Right ventricle myocardium superior (tissue), 1 donor: ENCODE data around the gene TNFAIP8L2. TPM values are rescaled to one million over a fixed set of nuclear protein-coding genes. Genes with fewer than 3 reads are reported as not detected.
A peak's percentile ranks its signal among the peaks of the same experiment; 100 is the strongest.

Experiments
- ATAC-seq: fragments of 200-7000 bp; cut with Tn5 transposase; one replicate; pipeline ENCODE4 v1.9.1; 2020; ENCODE audit warnings: mild to moderate bottlenecking; ENCODE audit not compliant: poor library complexity
- DNase-seq: peaks from one replicate; pipeline ENCODE4 v3.0.0-alpha.2; 2020
- intact Hi-C: fragments of 100-400 bp; cut with DNase I; formaldehyde crosslinking; loops from one replicate; pipeline ENCODE4 v1.11.2; 2022
- long read RNA-seq: library from polyadenylated mRNA; unstranded; transcript quantifications from one replicate; pipeline ENCODE4 v2.0.0, GENCODE V29; 2021
- total RNA-seq: library from RNA; stranded (reverse); fragmentation: NEBNext Ultra II Directional; extraction: Animal tissue kit (Norgen Biotek cat#: 25700); gene quantifications from one replicate; pipeline ENCODE4 v1.2.1, GENCODE V29; 2021
- donor health status: DM: no; HTN: yes; CAD: no; lungs with severe emphysema.

TNFAIP8L2 gene
- total RNA-seq, result 1.5 TPM
- long read RNA-seq, result 0 reads

DNA sequence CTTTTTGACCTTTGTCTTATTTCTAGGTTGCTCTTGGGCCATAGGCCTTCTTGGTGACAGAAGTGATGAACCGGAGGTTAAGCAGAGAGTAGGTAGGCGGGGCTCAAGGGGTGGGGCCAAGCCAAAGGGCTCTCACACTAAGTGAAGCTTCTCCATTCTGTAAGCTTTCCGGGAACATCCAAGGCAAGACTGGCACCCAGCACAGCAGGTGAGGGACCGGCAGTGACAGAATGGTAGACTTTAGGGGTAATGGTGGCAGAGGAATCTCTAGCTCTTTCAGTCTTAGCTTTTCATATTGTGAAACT lies at the start of gene TNFAIP8L2:
Gene TNFAIP8L2 (plus strand): TSS at position 135 of the 305 bp plus-strand sequence. CDS start 2,049 bp downstream, outside the sequence.
- DNase-seq (peak; percentile 83), ATAC-seq (peak; percentile 71)
- intact Hi-C loops, result loop anchor here (2.0 kb wide), 1 partner anchor 56 kb away; no protein-coding TSS in a partner anchor

DNA sequence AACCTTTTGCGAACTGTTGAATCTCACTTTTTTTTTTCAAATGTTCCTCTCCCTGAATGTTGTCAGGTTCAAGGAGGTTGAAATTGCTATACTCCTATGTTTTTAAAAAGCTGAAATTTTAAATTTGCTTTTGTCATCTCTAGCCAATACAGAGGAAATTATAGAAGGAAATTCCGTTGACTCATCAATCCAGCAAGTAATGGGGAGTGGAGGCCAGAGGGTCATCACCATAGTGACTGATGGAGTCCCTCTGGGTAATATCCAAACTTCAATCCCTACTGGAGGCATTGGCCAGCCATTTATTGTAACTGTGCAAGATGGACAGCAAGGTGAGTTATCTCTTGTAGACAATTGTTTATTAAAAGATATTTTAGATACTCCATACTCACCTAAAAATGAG lies 49.6 kb upstream of the TNFAIP8L2 start:
- intact Hi-C loops, result no loop called here
- no peak for ATAC-seq

DNA sequence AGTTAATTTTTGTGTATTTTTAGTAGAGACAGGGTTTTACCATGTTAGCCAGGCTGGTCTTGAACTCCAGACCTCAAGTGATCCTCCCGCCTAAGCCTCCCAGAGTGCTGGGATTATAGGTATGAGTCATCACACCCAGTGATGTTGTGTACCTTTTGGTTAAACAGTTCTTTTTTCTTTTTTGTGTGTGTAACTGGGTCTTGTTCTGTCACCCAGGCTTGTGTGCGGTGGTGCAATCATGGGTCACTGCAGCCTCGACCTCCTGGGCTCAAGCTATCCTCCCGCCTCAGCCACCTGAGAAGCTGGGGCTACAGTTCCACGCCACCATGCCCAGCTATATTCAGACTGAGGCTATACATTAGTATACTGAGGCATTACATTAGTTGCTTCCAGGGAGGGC lies 48.1 kb upstream of the TNFAIP8L2 start:
- intact Hi-C loops, result no loop called here
- DNase-seq (no peak), ATAC-seq (no peak)

More for the DNA sequence above, 49.6 kb upstream of the TNFAIP8L2 start:
- DNase-seq, result no peak

DNA sequence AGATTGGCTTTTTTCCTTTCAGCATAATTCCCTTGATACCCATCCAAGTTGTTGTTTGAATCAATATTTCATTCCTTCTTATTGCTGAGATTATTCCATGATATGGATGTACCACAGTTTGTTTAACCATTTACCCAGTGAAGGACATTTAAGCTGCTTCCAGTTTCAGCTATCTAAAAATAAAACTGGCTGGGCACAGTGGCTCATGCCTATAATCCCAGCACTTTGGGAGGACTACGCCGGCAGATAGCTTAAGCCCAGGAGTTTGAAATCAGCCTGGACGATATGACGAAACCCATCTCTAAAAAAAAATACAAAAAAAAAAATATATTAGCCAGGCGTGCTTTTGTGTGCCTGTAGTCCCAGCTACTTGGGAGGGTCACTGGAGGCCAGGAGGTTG lies 42.6 kb upstream of the TNFAIP8L2 start:
- intact Hi-C loops, result no loop called here
- no peak for ATAC-seq
- no peak for DNase-seq

GRCh38 chr1:151124763-151125403 lies 31.6 kb upstream of the TNFAIP8L2 start:
- DNase-seq, result no peak
- ATAC-seq, result no peak
- intact Hi-C loops, result no loop called here

DNA sequence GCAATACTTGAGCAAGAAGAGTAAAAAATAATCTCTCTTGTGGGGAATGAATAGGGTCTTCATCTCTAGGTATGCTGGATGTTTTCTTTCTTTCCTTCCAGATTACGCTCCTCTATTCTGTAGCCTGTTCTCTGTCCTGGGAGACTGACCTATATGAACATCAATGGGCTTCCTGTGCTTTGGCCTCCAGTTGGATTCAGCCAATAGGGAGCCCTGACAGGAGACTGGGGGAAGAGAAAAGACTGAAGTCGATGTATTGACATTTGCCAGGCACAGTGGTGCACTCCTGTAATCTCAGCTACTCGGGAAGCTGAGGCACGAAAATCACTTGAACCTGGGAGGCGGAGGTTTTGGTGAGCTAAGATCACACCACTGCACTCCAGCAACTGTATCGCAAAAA lies 27.6 kb upstream of the TNFAIP8L2 start:
- DNase-seq, result no peak
- intact Hi-C loops, result no loop called here
- ATAC-seq, result no peak

GRCh38 chr1:151130987-151131586 lies 25.4 kb upstream of the TNFAIP8L2 start:
- peak; percentile 88 for DNase-seq
- intact Hi-C loops, result no loop called here
- ATAC-seq, result peak; percentile 93

GRCh38 chr1:151131701-151132334 lies 24.6 kb upstream of the TNFAIP8L2 start:
- DNase-seq, result no peak
- peak; percentile 57 for ATAC-seq
- intact Hi-C loops, result no loop called here

DNA sequence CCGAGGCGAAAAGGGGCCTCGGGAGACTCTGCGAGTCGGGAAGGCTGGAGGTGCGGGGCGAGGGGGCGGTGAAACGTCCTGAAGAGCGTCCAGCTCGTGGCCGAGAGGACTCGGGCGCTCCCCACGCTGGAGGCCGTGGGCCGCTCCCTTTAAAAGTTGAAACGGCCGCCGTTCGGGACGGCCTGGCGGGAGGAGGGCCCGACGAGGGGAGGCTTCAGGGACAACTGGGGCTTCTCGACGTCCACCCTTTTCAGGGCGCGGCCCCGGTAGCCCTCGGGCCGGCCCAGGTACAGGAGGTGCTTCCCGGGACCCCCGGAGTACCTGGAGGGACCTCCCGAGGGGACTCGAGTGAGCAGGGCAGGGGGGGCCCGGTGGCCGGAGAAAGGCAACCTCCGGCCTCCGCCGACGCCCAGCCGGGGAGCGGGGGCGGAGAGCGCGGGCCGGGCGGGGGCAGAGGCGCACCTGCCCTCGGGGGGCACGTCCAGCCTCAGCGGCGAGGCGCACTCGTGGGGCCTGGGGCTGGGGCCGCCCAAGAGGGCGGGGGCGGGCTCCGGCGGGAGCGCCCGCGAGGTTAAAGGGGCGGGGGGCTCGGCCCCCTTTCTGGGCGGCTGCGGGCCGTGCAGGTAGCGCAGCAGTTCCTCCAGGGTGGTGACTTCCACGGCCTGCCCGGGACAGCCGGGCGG lies 24.0 kb upstream of the TNFAIP8L2 start:
- intact Hi-C loops, result no loop called here
- DNase-seq (no peak), ATAC-seq (no peak)

DNA sequence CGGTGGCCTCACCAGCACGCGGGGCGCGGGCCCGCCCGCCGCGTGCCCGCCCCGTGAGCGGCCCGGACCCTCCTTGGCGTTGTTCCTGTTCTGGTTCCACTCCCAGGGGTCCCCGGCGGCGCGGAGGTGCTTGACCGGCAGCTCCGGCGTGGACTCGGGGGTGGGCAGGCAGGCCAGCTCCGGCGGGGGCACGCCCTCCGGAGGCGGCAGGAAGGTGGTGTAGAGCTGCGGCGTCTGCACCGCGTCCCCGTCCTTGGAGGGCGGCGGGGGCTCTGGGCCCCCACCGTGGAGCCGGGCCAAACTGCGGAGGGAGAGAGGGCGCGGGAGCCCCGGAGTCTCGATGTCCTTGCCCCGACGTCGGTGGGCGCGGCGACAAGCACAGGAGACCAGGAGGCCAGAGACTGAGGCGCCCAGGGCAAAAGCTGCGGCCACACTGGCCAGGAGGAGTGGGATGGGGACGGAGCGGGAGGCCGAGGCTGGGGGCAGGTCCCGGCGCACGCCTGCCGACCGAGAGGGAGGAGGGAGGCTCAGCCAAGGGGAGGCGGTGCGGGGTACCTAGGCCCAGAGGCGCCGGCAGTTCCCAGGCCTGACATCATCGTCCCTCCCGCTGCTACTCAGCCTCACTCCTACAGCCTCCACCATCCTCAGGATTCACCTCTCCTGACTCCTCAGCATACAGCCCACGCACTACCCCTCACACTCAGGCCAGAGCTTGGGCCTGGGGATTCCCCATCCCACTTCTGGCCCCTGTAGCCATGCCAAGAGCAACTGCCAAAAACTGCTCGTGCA lies 23.2 kb upstream of the TNFAIP8L2 start:
- ATAC-seq (no peak), DNase-seq (no peak)
- intact Hi-C loops, result no loop called here

DNA sequence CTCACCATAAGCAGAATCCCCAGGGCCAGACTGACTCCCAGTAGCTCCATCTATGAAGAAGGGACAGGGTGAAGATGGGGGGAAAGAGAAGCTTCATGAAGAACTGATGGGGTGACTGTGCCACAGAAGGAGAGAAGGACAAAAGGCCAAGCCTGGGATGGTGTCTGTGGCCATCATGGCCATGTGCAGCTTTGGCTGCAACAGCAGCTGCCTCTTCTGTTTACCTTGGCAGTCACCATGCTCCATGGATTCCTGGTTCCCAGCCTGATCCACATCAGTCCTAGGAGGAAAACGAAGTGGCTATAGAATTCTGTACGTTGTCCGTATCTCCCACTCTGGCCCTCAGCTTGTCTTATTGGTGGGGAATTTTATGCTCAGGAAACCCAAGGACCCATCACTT lies 22.1 kb upstream of the TNFAIP8L2 start:
- ATAC-seq (no peak), DNase-seq (no peak)
- intact Hi-C loops, result no loop called here

GRCh38 chr1:151134991-151135390 lies 21.5 kb upstream of the TNFAIP8L2 start:
- intact Hi-C loops, result no loop called here
- no peak for DNase-seq
- no peak for ATAC-seq

DNA sequence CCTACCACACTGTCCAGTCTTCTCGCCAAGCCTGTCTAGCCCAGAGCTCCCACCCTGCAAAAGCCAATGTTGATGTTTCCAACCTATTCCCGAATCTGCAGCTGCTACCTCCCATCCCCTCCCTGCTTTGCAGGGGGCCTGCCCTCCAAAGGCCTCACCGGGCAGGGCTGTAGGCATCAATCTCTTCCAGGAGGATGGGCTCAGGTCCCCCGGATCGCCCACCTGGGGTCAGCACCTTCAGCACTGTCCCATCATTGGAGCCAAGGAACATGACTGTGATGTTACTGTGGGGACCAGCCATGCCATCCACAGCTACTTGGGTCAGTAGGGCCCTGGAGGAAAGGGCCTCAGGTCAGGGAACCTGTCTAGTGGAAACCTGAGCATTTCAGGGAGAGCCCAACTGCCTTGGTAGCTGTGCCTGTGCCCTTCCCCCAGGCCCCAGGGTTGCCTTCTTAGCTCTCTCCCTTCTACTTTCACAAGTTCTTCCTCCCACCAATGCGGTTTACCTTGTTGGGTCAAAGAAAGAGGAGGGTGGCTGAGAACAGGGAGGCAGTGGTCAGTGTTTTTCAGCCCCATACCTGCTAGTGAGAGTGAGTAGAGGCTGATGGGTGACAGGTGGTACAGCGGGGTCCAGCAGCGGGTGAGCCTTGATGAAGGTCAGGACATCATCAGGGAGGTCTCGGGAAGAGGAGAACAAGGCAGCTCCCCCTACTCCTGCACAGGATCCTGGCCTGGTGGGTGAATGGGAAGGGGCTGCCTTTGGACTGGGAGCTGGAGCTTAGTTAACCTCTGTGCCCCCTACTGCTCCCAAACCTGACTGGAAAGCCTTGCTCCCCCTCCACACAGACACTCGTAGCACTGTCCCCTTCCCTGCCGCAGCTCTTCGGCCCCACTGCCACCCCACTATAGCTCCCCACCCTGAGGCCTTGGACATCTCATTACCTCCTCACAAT lies 20.7 kb upstream of the TNFAIP8L2 start:
- no peak for ATAC-seq
- intact Hi-C loops, result no loop called here
- DNase-seq, result no peak

DNA sequence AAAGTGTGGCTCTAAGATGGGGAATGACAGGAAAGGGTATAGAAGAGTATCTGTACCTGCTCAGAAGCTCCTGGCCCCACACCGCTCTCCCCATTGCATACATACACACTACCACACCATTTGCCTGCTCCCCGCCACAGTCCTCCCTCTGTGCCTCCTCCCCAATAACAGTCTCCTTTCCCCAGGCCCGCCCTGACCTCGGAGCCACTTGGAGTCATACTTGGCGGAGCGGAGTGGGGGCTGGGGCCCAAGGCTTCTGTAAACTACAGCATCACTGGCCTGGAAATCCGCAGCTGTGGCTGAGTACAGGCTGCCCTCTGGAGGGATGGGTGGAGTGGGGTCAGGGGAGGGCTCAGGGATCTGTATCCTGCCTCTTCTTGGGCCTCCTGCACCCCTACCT lies 18.7 kb upstream of the TNFAIP8L2 start:
- ATAC-seq (no peak), DNase-seq (no peak)
- intact Hi-C loops, result no loop called here

GRCh38 chr1:151142411-151143056 lies 13.9 kb upstream of the TNFAIP8L2 start:
- intact Hi-C loops, result no loop called here
- DNase-seq (no peak), ATAC-seq (peak; percentile 36)

- ATAC-seq, result peak; percentile 7
- no peak for DNase-seq
- intact Hi-C loops, result no loop called here
Measured at GRCh38 chr1:151143057-151143435, 13.4 kb upstream of the TNFAIP8L2 start.

DNA sequence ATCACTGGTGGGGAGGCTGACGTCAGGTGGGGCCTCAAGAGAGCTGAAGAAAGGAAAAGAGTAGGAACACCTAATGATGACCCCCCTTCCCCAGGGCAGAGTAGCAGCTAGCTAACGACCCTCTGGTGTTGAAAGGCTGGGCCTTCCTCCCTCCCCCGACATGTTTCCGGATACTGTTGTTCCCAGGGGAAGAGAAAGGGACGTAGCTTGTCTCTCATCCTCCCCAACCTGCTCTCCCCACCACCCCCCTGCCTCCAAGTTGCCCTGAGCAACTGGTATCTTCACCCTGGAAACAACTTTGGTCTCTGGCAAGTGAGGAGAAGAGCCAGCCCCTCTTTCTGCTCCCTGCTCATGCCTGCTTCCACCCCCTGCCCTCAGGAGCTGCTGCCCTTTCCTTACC lies 12.5 kb upstream of the TNFAIP8L2 start:
- ATAC-seq (no peak), DNase-seq (no peak)
- intact Hi-C loops, result no loop called here
